ENCODE data around the gene ANKRD53. TPM values are rescaled to one million over a fixed set of nuclear protein-coding genes. Genes with fewer than 3 reads are reported as not detected.

Gene ANKRD53
- total RNA-seq, 3 donors from 2014 or later = 0.23 to 1.8 (median 0.75) TPM

DNA sequence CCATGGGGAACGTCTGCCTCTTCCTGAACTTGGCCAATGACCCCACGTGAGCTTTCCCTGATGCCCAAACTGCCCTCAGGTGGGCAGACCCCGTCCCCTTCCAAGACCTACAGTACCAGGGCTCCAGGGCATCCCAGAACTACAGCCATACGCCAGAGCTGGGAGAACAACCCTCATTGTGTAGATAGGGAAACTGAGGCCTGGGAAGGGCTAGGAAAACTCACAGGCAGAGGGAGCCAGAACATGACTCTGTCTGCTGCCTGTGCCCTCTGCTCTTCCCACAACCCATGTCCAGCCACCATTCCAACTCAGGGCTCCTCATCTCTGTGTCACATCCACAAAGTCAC lies 16.8 kb upstream of the ANKRD53 start:
- H3K36me3 ChIP-seq (ENCODE audit: low read depth) = no peaks in the 10 kb centered on the region
- intact Hi-C loops (cut with DNase I, micrococcal nuclease) = no loop called here

DNA sequence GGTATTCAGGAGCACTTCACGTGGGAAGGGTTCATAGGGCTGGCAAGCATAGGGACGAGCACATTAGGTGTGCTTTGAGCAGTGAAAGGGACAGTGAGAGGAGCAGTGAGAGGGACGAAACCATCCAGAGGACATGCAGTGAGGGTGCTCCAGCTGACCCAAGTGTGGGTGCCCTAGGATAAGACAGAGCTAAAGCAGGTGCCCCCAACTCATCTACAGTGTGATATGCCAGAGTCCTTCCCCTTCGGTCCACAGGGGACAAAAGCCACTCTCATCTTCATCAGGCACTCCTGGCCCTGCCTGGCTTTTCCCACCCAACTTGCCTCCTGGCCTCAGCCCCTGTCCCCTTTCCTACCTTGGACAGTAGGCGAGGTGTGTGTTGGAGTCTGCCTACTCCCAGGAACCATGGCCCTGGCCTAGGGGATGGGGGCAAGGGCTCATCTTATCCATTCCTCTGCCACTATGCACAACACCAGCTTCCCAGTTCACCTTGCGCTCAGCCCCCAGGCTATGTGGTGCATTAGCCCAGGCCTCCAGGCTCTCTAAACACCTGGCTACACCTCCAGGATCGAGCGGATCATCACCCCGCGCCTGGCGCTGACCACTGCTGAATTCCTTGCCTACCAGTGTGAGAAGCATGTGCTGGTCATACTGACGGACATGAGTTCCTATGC lies 16.1 kb upstream of the ANKRD53 start:
- DNase-seq = no peak
- TF ChIP-seq, protein P1, sequence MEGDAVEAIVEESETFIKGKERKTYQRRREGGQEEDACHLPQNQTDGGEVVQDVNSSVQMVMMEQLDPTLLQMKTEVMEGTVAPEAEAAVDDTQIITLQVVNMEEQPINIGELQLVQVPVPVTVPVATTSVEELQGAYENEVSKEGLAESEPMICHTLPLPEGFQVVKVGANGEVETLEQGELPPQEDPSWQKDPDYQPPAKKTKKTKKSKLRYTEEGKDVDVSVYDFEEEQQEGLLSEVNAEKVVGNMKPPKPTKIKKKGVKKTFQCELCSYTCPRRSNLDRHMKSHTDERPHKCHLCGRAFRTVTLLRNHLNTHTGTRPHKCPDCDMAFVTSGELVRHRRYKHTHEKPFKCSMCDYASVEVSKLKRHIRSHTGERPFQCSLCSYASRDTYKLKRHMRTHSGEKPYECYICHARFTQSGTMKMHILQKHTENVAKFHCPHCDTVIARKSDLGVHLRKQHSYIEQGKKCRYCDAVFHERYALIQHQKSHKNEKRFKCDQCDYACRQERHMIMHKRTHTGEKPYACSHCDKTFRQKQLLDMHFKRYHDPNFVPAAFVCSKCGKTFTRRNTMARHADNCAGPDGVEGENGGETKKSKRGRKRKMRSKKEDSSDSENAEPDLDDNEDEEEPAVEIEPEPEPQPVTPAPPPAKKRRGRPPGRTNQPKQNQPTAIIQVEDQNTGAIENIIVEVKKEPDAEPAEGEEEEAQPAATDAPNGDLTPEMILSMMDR (IDR thresholded peaks at IDR 0.05) = no peak
- H3K4me3 ChIP-seq = no peak overlapping the region
- ATAC-seq = no peak
- intact Hi-C loops (cut with DNase I, micrococcal nuclease) = no loop called here
- no peaks in the 10 kb centered on the region for H3K36me3 ChIP-seq (ENCODE audit: low read depth)
- peaks cover 5% of the 10 kb centered on the region for H3K4me1 ChIP-seq (ENCODE audit: low read depth)
- no peaks in the 10 kb centered on the region for H3K9me3 ChIP-seq

More for the DNA sequence above, 16.8 kb upstream of the ANKRD53 start:
- Histone ChIP-seq H3K4me3 (no peak overlapping the region), H3K4me1 (ENCODE audit: low read depth) (peaks cover 5% of the 10 kb centered on the region), H3K9me3 (no peaks in the 10 kb centered on the region)
- DNase-seq = peak in 1 of 3 donors; percentile 0
- no peak for ATAC-seq
- TF ChIP-seq, protein P1 (IDR thresholded peaks at IDR 0.05) = no peak

DNA sequence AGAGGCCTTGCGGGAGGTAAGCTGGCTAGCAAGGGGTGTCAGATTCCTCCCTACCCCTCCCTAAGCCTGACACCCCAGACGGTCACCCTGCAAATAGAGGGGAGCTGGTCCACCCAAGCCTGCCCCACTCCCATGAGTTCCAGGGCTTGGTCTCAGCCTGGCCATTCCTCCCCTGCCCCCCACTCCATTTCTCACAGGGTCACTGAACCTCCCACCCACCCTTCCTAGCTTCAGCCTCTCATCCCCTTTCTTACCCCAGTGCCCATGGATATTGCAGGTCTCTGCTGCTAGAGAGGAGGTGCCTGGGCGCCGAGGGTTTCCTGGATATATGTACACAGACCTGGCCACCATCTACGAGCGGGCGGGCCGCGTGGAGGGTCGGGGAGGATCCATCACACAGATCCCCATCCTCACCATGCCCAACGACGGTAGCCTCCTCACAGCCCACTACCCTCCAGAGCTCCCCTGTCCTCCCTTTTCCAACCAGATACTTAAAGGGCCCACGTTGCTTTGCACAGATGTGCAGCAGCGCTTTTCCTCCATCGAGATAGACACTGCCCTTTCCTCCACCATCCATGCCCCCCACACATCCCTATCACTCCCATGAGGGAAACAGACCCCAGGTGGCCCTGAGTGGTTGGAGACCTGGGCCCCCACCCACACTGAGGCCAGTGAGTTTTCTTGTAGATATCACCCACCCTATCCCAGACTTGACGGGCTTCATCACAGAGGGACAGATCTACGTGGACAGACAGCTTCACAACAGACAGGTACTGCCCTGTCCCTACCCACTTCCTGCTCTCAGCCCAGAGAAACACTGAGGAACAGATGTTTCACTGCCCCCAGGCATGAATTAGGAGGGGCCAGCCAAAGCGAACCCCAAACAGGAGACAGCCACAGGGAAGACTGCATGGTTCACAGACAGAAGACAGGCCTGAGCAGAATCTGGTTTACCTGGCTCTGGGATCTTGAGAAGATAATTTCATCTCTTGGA lies 15.2 kb upstream of the ANKRD53 start:
- Histone ChIP-seq H3K4me1 (ENCODE audit: low read depth) (peaks cover 5% of the 10 kb centered on the region), H3K36me3 (ENCODE audit: low read depth) (no peaks in the 10 kb centered on the region), H3K9me3 (no peaks in the 10 kb centered on the region), H3K4me3 (no peak overlapping the region)
- intact Hi-C loops (cut with DNase I, micrococcal nuclease) = no loop called here
- ATAC-seq = no peak
- peak in 1 of 3 donors; percentile 1 for DNase-seq
- TF ChIP-seq, protein P1 (IDR thresholded peaks at IDR 0.05) = no peak

DNA sequence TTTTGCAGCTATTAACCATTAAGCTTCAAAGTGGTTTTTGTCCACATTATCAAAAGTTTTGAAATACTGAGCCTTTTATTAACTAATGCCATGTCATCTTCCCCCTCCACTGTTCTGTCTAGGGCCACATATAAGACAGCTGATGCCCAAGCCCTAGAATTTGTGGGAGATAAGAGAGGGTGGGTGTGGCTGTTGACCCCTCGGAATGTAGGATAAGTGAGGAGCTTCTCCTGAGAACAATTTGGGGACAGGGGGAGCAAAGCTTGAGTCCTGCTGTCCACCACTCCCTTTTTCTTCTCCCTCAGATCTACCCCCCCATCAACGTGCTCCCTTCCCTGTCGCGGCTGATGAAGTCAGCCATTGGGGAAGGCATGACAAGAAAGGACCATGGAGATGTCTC lies 14.3 kb upstream of the ANKRD53 start:
- TF ChIP-seq, protein P1 (IDR thresholded peaks at IDR 0.05) = no peak
- Histone ChIP-seq H3K36me3 (ENCODE audit: low read depth) (no peaks in the 10 kb centered on the region), H3K9me3 (no peaks in the 10 kb centered on the region), H3K4me1 (ENCODE audit: low read depth) (peaks cover 5% of the 10 kb centered on the region), H3K4me3 (no peak overlapping the region)
- intact Hi-C loops (cut with DNase I, micrococcal nuclease) = no loop called here
- no peak for ATAC-seq
- DNase-seq = no peak

DNA sequence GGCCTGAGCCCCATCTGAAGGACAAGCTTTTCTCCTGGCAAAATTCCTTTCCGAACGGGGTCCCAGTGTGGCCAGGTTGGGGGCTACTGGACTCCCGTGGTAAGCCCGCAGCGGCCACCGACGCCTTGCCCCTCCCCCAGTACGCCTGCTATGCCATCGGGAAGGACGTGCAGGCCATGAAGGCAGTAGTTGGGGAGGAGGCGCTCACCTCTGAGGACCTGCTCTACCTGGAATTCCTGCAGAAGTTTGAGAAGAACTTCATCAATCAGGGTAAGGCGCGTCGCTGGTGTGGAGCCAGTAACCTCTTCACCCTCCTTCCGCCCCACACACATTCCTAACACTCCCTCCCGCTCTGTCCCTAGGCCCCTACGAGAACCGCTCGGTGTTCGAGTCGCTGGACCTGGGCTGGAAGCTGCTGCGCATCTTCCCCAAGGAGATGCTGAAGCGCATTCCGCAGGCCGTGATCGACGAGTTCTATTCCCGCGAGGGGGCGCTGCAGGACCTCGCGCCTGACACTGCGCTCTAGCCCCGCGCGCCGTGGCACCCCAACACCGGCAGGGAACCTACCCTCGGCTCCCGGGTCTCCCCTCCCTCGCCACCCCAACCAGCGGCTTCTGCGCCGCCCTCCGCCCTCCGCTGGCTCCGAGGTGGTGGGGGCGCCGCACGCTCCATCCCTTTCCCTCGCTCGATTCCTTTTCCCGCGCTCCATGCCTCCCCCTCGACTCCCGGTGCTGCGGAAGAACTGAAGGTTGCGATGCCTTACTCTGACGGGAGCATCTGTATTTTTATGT lies 13.6 kb upstream of the ANKRD53 start:
- intact Hi-C loops (cut with DNase I, micrococcal nuclease) = no loop called here
- H3K9me3 ChIP-seq = no peaks in the 10 kb centered on the region
- ATAC-seq (peak; percentile 89), DNase-seq (peak; percentile 74 to 81 (median 78))
- H3K4me3 ChIP-seq = no peak overlapping the region
- TF ChIP-seq, protein P1 (IDR thresholded peaks at IDR 0.05) = peak; percentile 55
- peaks cover 5% of the 10 kb centered on the region for H3K4me1 ChIP-seq (ENCODE audit: low read depth)
- H3K36me3 ChIP-seq (ENCODE audit: low read depth) = no peaks in the 10 kb centered on the region

Data from mucosa of descending colon (tissue), 3 donors.